ENCODE measurements around the gene UNC5B.

UNC5B gene

DNA sequence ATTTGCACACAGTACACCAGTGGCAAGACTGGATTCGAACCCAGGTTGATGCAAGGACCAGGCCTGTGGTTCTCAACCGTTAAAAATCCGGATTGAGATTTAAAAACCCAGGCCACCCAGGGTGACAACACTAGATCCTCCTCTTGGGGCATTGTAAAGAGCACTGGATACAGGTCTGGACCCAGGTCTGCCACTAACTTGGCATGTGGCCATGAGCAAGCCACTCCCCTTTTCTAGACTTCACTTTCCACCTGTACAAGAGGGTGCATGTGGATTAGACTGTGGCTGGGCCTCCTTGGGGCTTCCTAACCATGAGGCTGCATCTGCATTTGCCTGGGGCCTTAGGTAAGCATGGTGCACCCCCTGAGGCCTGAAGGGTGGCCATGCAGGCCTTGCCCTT lies 85.0 kb downstream of the UNC5B start:
- Histone ChIP-seq H3K27ac (no peak overlapping the region), H3K36me3 (ENCODE audit: insufficient read depth, low read length) (peaks cover 13% of the 10 kb centered on the region; the same call in 1 of the 2 replicates)
- DNase-seq (ENCODE audit: low read depth, low spot score), result no peak

DNA sequence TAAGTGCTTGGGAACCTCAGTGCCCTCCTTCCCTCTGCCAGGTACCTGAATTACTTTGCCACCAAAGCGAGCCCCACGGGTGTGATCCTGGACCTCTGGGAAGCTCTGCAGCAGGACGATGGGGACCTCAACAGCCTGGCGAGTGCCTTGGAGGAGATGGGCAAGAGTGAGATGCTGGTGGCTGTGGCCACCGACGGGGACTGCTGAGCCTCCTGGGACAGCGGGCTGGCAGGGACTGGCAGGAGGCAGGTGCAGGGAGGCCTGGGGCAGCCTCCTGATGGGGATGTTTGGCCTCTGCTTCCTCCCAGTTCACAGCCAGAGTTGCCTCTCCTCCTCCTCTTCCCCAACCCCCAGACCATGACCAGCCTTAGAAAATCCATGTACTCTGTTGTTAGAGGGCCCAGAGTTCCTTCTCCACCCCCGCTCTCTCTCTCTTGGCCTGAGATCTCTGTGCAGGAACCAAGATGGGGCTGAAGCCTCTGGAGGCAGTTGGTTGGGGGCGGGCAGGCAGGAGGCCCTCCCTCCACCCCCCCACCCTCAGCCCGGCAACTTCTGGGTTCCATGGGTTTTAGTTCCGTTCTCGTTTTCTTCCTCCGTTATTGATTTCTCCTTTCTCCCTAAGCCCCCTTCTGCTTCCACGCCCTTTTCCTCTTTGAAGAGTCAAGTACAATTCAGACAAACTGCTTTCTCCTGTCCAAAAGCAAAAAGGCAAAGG lies 86.9 kb downstream of the UNC5B start:
- Histone ChIP-seq H3K4me3 (no peak overlapping the region), H3K9ac (ENCODE audit: insufficient read length) (no peak overlapping the region), H3K36me3 (ENCODE audit: insufficient read depth, low read length) (peaks cover 10% of the 10 kb centered on the region; the same call in 1 of the 2 replicates), H3K9me3 (ENCODE audit: low read depth, low read length) (no peaks in the 10 kb centered on the region), H3K27ac (no peak overlapping the region)
- TF ChIP-seq EZH2 (IDR thresholded peaks at IDR 0.05) (no peak), FOXP2 (optimal IDR thresholded peaks at IDR 0.05; ENCODE audit: control extremely low read depth, extremely low read length, insufficient read depth) (no peak), POLR2AphosphoS5 (IDR thresholded peaks at IDR 0.05; ENCODE audit: borderline replicate concordance, low read depth, low read length) (no peak)
- no peak for DNase-seq (ENCODE audit: low read depth, low spot score)

More for the DNA sequence above, 85.0 kb downstream of the UNC5B start:
- Histone ChIP-seq H3K9ac (ENCODE audit: insufficient read length) (no peak overlapping the region), H3K4me3 (no peak overlapping the region), H3K9me3 (ENCODE audit: low read depth, low read length) (no peaks in the 10 kb centered on the region)
- TF ChIP-seq EZH2 (IDR thresholded peaks at IDR 0.05) (no peak), POLR2AphosphoS5 (IDR thresholded peaks at IDR 0.05; ENCODE audit: borderline replicate concordance, low read depth, low read length) (no peak), FOXP2 (optimal IDR thresholded peaks at IDR 0.05; ENCODE audit: control extremely low read depth, extremely low read length, insufficient read depth) (no peak)

DNA sequence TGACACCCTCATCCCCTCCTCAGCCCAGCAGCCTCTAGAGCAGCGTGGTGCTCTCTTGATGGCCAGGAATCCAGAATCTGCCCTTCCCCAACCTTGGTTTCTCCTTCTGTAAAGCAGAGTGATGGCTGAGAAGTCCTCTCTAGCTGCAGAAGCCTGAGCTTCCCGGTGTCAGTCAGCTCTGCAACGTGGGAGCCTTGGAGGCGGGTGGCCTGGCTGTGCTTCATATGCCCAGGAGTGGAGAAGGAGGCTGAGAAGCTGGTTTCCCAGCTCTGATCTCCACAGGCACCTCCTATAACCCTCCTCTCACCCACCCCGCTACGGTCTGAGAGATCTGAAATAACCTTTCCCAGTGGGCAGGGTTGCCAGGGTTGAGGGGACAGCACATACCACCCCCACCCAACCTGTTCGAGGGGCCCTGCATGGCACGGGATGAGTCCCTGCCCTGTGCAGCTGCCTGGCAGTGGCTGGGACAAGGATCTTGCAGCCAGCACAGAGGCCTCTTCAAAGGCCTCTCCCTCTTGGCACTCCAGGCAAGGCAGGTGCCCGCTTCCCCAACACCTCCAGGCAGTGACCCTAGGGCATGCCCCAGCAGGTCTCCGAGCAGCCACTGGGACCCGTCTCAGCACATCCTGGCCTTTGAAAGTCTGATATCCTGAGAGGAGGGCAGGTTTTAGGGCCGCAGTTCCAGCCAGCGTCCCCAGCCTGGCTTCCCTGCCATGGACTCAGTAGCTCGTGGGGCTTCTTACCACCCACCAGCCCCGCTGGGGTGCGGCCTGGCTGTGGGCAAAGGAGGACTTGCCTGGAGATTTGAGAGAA lies 88.4 kb downstream of the UNC5B start:
- no peak for TF ChIP-seq EZH2 (IDR thresholded peaks at IDR 0.05)
- TF ChIP-seq FOXP2 (optimal IDR thresholded peaks at IDR 0.05; ENCODE audit: control extremely low read depth, extremely low read length, insufficient read depth), result no peak
- TF ChIP-seq POLR2AphosphoS5 (IDR thresholded peaks at IDR 0.05; ENCODE audit: borderline replicate concordance, low read depth, low read length), result no peak
- Histone ChIP-seq H3K27ac (no peak overlapping the region), H3K4me3 (no peak overlapping the region), H3K9ac (ENCODE audit: insufficient read length) (no peak overlapping the region), H3K36me3 (ENCODE audit: insufficient read depth, low read length) (peaks cover 10% of the 10 kb centered on the region; the same call in 1 of the 2 replicates), H3K9me3 (ENCODE audit: low read depth, low read length) (no peaks in the 10 kb centered on the region)
- DNase-seq (ENCODE audit: low read depth, low spot score), result no peak

DNA sequence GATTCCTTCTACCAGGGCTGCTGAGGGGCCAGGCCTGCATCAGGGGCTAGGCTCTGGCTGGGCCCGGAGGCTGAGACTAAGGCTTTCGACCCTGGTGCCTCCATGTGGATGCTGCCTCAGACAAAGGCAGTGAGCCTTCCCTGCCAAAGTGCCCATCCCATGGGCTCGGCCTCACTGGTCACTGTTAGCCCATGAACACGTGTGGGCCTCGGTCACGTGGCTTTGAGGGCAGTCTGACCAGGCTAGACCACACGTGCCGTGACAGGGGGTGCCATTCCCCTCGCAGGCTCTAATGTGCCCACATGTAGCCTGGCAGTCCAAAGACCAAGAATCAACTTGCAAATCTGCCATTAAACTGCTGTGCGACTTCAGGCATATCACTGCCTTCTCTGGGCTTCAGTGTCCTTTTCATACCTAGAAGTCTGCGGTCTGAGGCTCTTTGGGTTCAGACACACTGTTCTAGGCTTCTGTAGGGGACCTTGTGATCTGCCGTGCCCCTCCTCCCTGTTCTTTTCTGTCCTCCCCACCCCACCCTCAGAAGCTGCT lies 89.1 kb downstream of the UNC5B start:
- Histone ChIP-seq H3K9me3 (ENCODE audit: low read depth, low read length) (no peaks in the 10 kb centered on the region), H3K9ac (ENCODE audit: insufficient read length) (no peak overlapping the region), H3K4me3 (no peak overlapping the region), H3K36me3 (ENCODE audit: insufficient read depth, low read length) (peaks cover 10% of the 10 kb centered on the region; the same call in 1 of the 2 replicates), H3K27ac (no peak overlapping the region)
- no peak for TF ChIP-seq EZH2 (IDR thresholded peaks at IDR 0.05)
- no peak for TF ChIP-seq POLR2AphosphoS5 (IDR thresholded peaks at IDR 0.05; ENCODE audit: borderline replicate concordance, low read depth, low read length)
- no peak for TF ChIP-seq FOXP2 (optimal IDR thresholded peaks at IDR 0.05; ENCODE audit: control extremely low read depth, extremely low read length, insufficient read depth)
- DNase-seq (ENCODE audit: low read depth, low spot score), result no peak

DNA sequence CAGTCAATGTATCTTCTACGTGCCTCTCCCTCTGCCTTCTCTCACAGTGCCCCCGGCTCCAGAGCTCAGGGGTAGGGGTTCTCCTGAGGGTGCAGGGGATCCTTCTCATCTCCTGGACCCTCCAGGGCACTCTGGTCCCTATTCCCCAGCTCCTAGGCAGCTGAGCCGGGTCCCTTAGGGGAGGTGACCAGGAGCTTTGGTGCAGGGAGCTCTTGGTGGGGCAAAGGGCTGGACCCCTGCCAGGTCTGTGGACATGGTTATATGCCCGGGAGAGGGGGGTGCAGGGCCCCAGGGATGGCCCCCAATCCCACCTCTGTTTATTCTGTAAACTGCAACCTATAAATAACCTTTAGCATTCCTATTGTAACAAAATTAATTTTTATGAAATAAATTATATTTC lies 90.1 kb downstream of the UNC5B start:
- Histone ChIP-seq H3K4me3 (no peak overlapping the region), H3K9me3 (ENCODE audit: low read depth, low read length) (no peaks in the 10 kb centered on the region), H3K9ac (ENCODE audit: insufficient read length) (no peak overlapping the region), H3K27ac (no peak overlapping the region), H3K36me3 (ENCODE audit: insufficient read depth, low read length) (peaks cover 10% of the 10 kb centered on the region; the same call in 1 of the 2 replicates)
- no peak for TF ChIP-seq EZH2 (IDR thresholded peaks at IDR 0.05)
- TF ChIP-seq FOXP2 (optimal IDR thresholded peaks at IDR 0.05; ENCODE audit: control extremely low read depth, extremely low read length, insufficient read depth), result no peak
- no peak for TF ChIP-seq POLR2AphosphoS5 (IDR thresholded peaks at IDR 0.05; ENCODE audit: borderline replicate concordance, low read depth, low read length)
- DNase-seq (ENCODE audit: low read depth, low spot score), result no peak

DNA sequence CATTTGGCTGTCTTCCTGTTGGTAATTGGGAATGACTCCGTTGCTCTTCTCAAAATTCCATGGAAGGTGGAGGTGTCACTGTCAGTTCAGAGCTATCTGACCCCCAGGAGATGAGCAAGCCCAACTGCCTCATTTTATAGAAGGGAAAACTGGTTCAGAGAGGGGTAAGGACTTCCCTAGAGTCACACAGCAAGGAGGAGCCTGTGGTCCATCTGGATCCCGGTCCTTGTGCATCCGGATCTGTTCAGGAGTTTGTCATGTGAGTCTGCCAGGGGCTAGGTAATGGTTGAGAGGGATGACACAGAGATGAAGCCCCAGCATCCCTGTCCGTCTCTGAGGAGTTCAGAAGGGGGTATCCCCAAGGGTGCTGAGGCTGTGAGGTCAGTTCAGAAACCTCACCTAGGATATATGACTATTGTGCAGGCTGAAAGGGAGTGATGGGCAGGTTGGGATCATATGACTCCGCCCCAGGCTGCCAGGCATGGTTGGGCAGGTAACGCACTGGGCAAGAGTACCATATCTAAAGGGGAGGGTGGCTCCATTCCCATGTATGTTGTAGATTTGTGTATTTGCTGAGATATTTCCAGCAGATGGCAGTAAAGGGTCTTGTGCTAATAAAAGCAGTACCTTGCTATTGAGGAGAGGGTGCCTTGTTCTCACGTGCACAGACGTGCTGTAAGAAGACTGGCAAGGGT lies 90.7 kb downstream of the UNC5B start:
- TF ChIP-seq EZH2 (IDR thresholded peaks at IDR 0.05) (no peak), FOXP2 (optimal IDR thresholded peaks at IDR 0.05; ENCODE audit: control extremely low read depth, extremely low read length, insufficient read depth) (no peak), POLR2AphosphoS5 (IDR thresholded peaks at IDR 0.05; ENCODE audit: borderline replicate concordance, low read depth, low read length) (no peak)
- Histone ChIP-seq H3K9me3 (ENCODE audit: low read depth, low read length) (no peaks in the 10 kb centered on the region), H3K27ac (no peak overlapping the region), H3K4me3 (no peak overlapping the region), H3K36me3 (ENCODE audit: insufficient read depth, low read length) (peaks cover 6% of the 10 kb centered on the region; the same call in 1 of the 2 replicates), H3K9ac (ENCODE audit: insufficient read length) (no peak overlapping the region)
- DNase-seq (ENCODE audit: low read depth, low spot score), result no peak

DNA sequence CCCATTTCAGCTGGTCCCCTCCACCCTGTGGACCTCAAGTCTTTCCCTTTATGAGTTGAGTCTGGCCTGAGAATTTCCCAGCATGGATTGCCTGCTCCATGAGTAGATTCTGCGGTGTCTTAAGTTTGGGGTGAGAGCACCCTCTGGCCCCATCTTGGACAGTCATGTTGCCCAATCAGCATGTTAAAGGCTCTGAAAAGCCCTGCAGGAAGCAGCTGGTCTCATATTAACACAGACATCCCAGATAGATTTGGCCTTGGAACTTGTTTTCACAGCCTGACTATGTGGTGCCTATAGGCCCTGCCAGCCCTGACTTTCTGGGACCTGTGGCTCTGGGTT lies 91.2 kb downstream of the UNC5B start:
- Histone ChIP-seq H3K27ac (no peak overlapping the region), H3K9me3 (ENCODE audit: low read depth, low read length) (no peaks in the 10 kb centered on the region), H3K9ac (ENCODE audit: insufficient read length) (no peak overlapping the region), H3K36me3 (ENCODE audit: insufficient read depth, low read length) (peaks cover 4% of the 10 kb centered on the region; the same call in 1 of the 2 replicates), H3K4me3 (no peak overlapping the region)
- TF ChIP-seq FOXP2 (optimal IDR thresholded peaks at IDR 0.05; ENCODE audit: control extremely low read depth, extremely low read length, insufficient read depth) (no peak), EZH2 (IDR thresholded peaks at IDR 0.05) (no peak), POLR2AphosphoS5 (IDR thresholded peaks at IDR 0.05; ENCODE audit: borderline replicate concordance, low read depth, low read length) (no peak)
- no peak for DNase-seq (ENCODE audit: low read depth, low spot score)

DNA sequence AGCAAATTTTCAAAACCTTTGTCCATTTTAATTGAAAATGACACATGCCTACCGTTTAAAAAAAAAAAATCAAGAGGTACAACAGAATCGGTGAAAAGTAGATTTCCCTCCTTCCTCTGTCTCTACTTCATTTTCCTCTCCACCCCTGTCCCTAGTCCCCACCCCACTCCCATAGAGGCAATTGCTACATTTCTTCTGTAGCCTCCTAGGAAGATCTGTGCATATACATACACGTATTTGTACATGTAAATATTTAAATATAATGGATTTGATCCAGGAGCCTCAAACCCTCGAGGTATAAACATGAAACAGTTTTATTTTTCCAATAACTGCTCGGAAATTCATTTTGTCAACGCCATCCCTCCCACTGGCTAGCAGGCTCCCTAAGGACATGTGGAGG lies 92.5 kb downstream of the UNC5B start:
- no peak for DNase-seq (ENCODE audit: low read depth, low spot score)
- TF ChIP-seq FOXP2 (optimal IDR thresholded peaks at IDR 0.05; ENCODE audit: control extremely low read depth, extremely low read length, insufficient read depth) (no peak), EZH2 (IDR thresholded peaks at IDR 0.05) (no peak), POLR2AphosphoS5 (IDR thresholded peaks at IDR 0.05; ENCODE audit: borderline replicate concordance, low read depth, low read length) (no peak)
- H3K9ac ChIP-seq (ENCODE audit: insufficient read length), result no peak overlapping the region
- no peaks in the 10 kb centered on the region for H3K36me3 ChIP-seq (ENCODE audit: insufficient read depth, low read length)
- H3K27ac ChIP-seq, result no peak overlapping the region
- no peak overlapping the region for H3K4me3 ChIP-seq
- no peaks in the 10 kb centered on the region for H3K9me3 ChIP-seq (ENCODE audit: low read depth, low read length)
